Stomach (tissue), 4 donors: ENCODE measurements around the gene HECW1.
"Not testable (repeated sequence)": the region's sequence is repeated elsewhere in the genome, so short reads cannot be mapped to it uniquely, and the experiment has no call there.

Experiments used
- CTCF ChIP-seq, 7 experiments: fragments of 450-650 bp in 4 of 7; fragments of 200-600 bp in 3 of 7; sonication (generic) in 3 of 7; IDR thresholded peaks; one replicate each; pipeline ENCODE4 v1.5.1; 2016 to 2019; ENCODE audit warnings: antibody characterized with exemption in 7 of 7, control low read depth in 2 of 7, mild to moderate bottlenecking in 1 of 7
- EP300 ChIP-seq: sonication (generic); formaldehyde crosslinking; IDR thresholded peaks from one replicate; pipeline ENCODE4 v1.6.1; 2017; ENCODE audit warnings: antibody characterized with exemption
- POLR2A ChIP-seq, 4 donors: fragments of 450-650 bp; IDR thresholded peaks; one replicate each; pipeline ENCODE4 v1.6.1; 2016; ENCODE audit warnings: antibody characterized with exemption in 4 of 4, control low read depth in 2 of 4, mild to moderate bottlenecking in 1 of 4, moderate library complexity in 1 of 4

- not testable (repeated sequence) for TF ChIP-seq EP300; CTCF (IDR thresholded peaks at IDR 0.05); POLR2A (IDR thresholded peaks at IDR 0.05)
Observed at GRCh38 chr7:43584733-43585132, 472.3 kb downstream of the HECW1 start.
